Ishikawa (cell line): ENCODE measurements around the gene FLOT2.

Source experiments
- CEBPB ChIP-seq: IDR thresholded peaks from 2 replicates; pipeline ENCODE4 v1.6.1; 2012
- CREB1 ChIP-seq: IDR thresholded peaks from 2 replicates; pipeline ENCODE4 v1.6.1; 2012; ENCODE audit warnings: low read depth
- EGR1 ChIP-seq: IDR thresholded peaks from 2 replicates; pipeline ENCODE4 v1.6.1; 2012
- EP300 ChIP-seq: IDR thresholded peaks from 2 replicates; pipeline ENCODE4 v1.6.1; 2012; ENCODE audit warnings: borderline replicate concordance
- FOXM1 ChIP-seq: IDR thresholded peaks from 2 replicates; pipeline ENCODE4 v1.6.1; 2012; ENCODE audit warnings: low read depth, borderline replicate concordance
- MAX ChIP-seq: IDR thresholded peaks from 2 replicates; pipeline ENCODE4 v1.6.1; 2012
- NFIC ChIP-seq: IDR thresholded peaks from 2 replicates; pipeline ENCODE4 v1.6.1; 2012
- RAD21 ChIP-seq: IDR thresholded peaks from 2 replicates; pipeline ENCODE4 v1.6.1; 2012; ENCODE audit warnings: low read depth
- REST ChIP-seq: IDR thresholded peaks from 2 replicates; pipeline ENCODE4 v1.6.1; 2012; ENCODE audit warnings: low read depth, mild to moderate bottlenecking
- TAF1 ChIP-seq: IDR thresholded peaks from 2 replicates; pipeline ENCODE4 v1.6.1; 2012; ENCODE audit warnings: low read depth, mild to moderate bottlenecking
- TCF12 ChIP-seq: IDR thresholded peaks from 2 replicates; pipeline ENCODE4 v1.6.1; 2012; ENCODE audit warnings: low read depth
- TEAD4 ChIP-seq: IDR thresholded peaks from 2 replicates; pipeline ENCODE4 v1.6.1; 2012
- USF1 ChIP-seq: IDR thresholded peaks from 2 replicates; pipeline ENCODE4 v1.6.1; 2012
- YY1 ChIP-seq: IDR thresholded peaks from 2 replicates; pipeline ENCODE4 v1.6.1; 2012; ENCODE audit warnings: low read depth
- ZBTB7A ChIP-seq: IDR thresholded peaks from 2 replicates; pipeline ENCODE4 v1.6.1; 2012; ENCODE audit warnings: low read depth

FLOT2 gene

DNA sequence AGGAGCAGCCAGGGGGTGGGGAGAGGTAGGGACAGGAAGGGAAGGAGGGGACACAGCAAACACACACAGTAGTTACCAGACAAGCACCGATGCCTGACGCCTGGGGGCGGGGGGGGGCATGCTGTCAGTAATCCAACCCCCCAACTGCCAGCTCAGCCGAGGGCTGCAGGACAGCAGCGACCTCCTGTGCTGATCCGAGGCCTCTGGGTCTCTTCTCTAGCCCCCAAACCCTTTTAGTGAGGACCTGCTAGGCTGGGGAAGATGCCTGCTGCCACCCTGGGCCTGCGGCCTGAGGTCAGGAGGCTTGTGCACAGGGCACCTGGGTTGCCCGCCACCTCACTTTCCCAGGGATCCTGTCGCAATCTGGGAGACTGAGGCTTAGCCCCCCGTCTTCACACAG lies 11.6 kb downstream of the FLOT2 start:
- no peak for TF ChIP-seq TEAD4
- no peak for TF ChIP-seq TAF1
- TF ChIP-seq NFIC: no peak
- no peak for TF ChIP-seq MAX
- no peak for TF ChIP-seq CEBPB
- TF ChIP-seq RAD21: no peak
- TF ChIP-seq USF1: no peak
- no peak for TF ChIP-seq FOXM1
- no peak for TF ChIP-seq REST
- TF ChIP-seq CREB1: no peak
- TF ChIP-seq EGR1: no peak
- no peak for TF ChIP-seq ZBTB7A
- TF ChIP-seq TCF12: no peak
- TF ChIP-seq EP300: no peak
- TF ChIP-seq YY1: no peak

GRCh38 chr17:28885363-28885762 lies 12.2 kb downstream of the FLOT2 start:
- no peak for TF ChIP-seq USF1
- no peak for TF ChIP-seq YY1
- TF ChIP-seq EGR1: no peak
- no peak for TF ChIP-seq REST
- no peak for TF ChIP-seq TCF12
- TF ChIP-seq TAF1: no peak
- no peak for TF ChIP-seq EP300
- no peak for TF ChIP-seq ZBTB7A
- TF ChIP-seq MAX: no peak
- no peak for TF ChIP-seq FOXM1
- no peak for TF ChIP-seq TEAD4

GRCh38 chr17:28883967-28884702 lies 13.4 kb downstream of the FLOT2 start:
- TF ChIP-seq CEBPB: no peak
- TF ChIP-seq YY1: no peak

DNA sequence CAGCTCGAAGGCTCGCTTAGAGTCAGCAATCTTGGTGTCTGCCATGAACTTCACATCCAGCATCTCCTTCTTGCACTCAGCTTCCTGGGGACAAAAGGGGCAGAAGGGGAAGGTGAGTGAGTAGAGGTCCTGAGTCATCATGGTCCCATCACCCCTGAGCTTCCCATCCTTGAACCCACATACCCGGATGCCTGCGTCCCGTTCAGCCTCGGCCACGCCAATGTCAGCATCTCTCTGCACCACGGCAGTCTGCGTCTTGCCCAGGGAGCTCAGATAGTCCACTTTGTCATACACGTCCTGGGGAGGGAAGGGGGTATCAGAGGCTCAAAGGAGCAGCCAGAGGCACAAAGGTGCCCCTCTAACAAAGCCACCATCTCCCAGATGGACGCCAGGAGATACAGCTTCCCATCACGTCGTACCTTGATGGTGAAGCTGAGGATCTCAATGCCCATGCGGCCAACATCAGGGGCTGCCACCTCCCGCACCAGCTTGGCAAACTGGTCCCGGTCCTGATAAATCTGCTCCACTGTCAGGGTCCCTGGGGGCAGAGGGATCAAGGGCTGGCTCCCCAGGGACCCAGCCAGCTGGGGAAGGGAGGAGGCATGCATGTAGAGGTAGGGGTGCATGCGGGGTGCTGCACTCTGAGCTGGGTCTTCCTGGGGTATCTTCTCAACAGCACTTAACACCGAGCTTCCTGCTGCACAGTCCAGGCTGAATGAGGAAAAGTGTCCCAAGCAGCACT lies 15.2 kb downstream of the FLOT2 start:
- TF ChIP-seq YY1 (no peak), NFIC (no peak), REST (no peak), USF1 (no peak), TEAD4 (no peak), ZBTB7A (no peak), EP300 (no peak), CREB1 (no peak)
